ENCODE measurements around the gene MYO15B. TPM values are rescaled to one million over a fixed set of nuclear protein-coding genes. Genes with fewer than 3 reads are reported as not detected.

MYO15B gene
- total and polyA plus RNA-seq, 2 of the 13 experiments (the other 11 are each of a cell fraction or from before 2014, with no cell fraction given), result 2.8 to 8.1 TPM

DNA sequence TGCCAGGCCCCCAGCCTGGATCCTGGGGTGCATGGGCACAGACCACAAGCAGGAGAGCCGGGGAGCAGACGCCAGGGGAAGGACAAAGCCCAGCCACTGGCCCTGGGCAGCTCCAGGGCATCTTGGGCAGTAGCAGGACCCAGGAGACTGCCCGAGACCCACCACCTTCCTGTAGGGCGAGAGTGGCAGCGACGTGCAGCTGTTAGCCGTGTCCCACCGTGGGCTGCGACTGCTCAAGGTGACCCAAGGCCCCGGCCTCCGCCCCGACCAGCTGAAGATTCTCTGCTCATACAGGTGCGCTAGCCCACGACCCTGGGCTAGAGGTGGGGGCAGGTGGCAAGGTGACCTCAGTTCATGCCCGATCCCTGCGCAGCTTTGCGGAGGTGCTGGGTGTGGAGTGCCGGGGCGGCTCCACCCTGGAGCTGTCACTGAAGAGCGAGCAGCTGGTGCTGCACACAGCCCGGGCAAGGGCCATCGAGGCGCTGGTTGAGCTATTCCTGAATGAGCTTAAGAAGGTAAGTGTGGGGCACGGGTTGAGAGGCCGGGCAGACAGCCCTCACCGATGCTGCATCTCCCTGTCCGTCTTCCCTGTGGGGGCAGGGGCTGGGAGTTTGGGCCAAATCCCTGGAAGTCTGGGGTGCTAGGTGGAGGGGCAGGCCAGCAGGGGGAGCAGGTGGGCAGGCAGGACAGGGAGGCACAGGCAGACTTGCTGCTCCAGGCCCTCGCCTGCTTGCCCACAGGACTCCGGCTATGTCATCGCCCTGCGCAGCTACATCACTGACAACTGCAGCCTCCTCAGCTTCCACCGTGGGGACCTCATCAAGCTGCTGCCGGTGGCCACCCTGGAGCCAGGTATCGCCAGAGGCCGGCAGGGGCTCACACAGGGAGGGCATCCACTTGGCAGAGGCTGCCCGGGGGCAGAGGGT, 32.2 kb downstream of the MYO15B start (continued):
- TF ChIP-seq ZBTB42 (CRISPR knock-in tag; IDR thresholded peaks at IDR 0.05) (no peak), CENPT (CRISPR knock-in tag; IDR thresholded peaks at IDR 0.05; ENCODE audit: low read depth) (no peak), ZNF296 (CRISPR knock-in tag; conservative IDR thresholded peaks at IDR 0.05) (no peak), ZNF44 (CRISPR knock-in tag; IDR thresholded peaks at IDR 0.05) (no peak), ZNF709 (CRISPR knock-in tag; IDR thresholded peaks at IDR 0.05) (no peak), EED (CRISPR knock-in tag; IDR thresholded peaks at IDR 0.05) (peak; percentile 58; the same call in 1 of the 2 replicates), THAP11 (CRISPR knock-in tag; IDR thresholded peaks at IDR 0.05) (no peak), AGO2 (optimal IDR thresholded peaks at IDR 0.05; ENCODE audit: low read depth, low read length) (peak; percentile 33), ZNF530 (CRISPR knock-in tag; IDR thresholded peaks at IDR 0.05; ENCODE audit: low read depth) (no peak), KDM5A (IDR thresholded peaks at IDR 0.05; ENCODE audit: borderline replicate concordance, low read length) (no peak), RFXAP (CRISPR knock-in tag; IDR thresholded peaks at IDR 0.05; ENCODE audit: borderline replicate concordance) (peak; percentile 32; the same call in 1 of the 2 replicates), ZNF761 (CRISPR knock-in tag; conservative IDR thresholded peaks at IDR 0.05) (no peak), CHD4 (IDR thresholded peaks at IDR 0.05; ENCODE audit: borderline replicate concordance, low read length) (no peak), KDM3A (CRISPR knock-in tag; IDR thresholded peaks at IDR 0.05; ENCODE audit: low read depth) (no peak), NBN (conservative IDR thresholded peaks at IDR 0.05) (no peak)
- TF ChIP-seq, protein P1, sequence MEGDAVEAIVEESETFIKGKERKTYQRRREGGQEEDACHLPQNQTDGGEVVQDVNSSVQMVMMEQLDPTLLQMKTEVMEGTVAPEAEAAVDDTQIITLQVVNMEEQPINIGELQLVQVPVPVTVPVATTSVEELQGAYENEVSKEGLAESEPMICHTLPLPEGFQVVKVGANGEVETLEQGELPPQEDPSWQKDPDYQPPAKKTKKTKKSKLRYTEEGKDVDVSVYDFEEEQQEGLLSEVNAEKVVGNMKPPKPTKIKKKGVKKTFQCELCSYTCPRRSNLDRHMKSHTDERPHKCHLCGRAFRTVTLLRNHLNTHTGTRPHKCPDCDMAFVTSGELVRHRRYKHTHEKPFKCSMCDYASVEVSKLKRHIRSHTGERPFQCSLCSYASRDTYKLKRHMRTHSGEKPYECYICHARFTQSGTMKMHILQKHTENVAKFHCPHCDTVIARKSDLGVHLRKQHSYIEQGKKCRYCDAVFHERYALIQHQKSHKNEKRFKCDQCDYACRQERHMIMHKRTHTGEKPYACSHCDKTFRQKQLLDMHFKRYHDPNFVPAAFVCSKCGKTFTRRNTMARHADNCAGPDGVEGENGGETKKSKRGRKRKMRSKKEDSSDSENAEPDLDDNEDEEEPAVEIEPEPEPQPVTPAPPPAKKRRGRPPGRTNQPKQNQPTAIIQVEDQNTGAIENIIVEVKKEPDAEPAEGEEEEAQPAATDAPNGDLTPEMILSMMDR (CRISPR knock-in tag; IDR thresholded peaks at IDR 0.05), result peak; percentile 86
- TF ChIP-seq, protein P2, sequence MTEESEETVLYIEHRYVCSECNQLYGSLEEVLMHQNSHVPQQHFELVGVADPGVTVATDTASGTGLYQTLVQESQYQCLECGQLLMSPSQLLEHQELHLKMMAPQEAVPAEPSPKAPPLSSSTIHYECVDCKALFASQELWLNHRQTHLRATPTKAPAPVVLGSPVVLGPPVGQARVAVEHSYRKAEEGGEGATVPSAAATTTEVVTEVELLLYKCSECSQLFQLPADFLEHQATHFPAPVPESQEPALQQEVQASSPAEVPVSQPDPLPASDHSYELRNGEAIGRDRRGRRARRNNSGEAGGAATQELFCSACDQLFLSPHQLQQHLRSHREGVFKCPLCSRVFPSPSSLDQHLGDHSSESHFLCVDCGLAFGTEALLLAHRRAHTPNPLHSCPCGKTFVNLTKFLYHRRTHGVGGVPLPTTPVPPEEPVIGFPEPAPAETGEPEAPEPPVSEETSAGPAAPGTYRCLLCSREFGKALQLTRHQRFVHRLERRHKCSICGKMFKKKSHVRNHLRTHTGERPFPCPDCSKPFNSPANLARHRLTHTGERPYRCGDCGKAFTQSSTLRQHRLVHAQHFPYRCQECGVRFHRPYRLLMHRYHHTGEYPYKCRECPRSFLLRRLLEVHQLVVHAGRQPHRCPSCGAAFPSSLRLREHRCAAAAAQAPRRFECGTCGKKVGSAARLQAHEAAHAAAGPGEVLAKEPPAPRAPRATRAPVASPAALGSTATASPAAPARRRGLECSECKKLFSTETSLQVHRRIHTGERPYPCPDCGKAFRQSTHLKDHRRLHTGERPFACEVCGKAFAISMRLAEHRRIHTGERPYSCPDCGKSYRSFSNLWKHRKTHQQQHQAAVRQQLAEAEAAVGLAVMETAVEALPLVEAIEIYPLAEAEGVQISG (CRISPR knock-in tag; IDR thresholded peaks at IDR 0.05), result 0 out of 2 replicates have a peak, but pooled peaks have one; percentile 23
- TF ChIP-seq, protein P3, sequence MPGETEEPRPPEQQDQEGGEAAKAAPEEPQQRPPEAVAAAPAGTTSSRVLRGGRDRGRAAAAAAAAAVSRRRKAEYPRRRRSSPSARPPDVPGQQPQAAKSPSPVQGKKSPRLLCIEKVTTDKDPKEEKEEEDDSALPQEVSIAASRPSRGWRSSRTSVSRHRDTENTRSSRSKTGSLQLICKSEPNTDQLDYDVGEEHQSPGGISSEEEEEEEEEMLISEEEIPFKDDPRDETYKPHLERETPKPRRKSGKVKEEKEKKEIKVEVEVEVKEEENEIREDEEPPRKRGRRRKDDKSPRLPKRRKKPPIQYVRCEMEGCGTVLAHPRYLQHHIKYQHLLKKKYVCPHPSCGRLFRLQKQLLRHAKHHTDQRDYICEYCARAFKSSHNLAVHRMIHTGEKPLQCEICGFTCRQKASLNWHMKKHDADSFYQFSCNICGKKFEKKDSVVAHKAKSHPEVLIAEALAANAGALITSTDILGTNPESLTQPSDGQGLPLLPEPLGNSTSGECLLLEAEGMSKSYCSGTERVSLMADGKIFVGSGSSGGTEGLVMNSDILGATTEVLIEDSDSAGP (CRISPR knock-in tag; IDR thresholded peaks at IDR 0.05; ENCODE audit: borderline replicate concordance), result 0 out of 2 replicates have a peak, but pooled peaks have one; percentile 27
- TF ChIP-seq, protein P4, sequence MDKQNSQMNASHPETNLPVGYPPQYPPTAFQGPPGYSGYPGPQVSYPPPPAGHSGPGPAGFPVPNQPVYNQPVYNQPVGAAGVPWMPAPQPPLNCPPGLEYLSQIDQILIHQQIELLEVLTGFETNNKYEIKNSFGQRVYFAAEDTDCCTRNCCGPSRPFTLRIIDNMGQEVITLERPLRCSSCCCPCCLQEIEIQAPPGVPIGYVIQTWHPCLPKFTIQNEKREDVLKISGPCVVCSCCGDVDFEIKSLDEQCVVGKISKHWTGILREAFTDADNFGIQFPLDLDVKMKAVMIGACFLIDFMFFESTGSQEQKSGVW (CRISPR knock-in tag; IDR thresholded peaks at IDR 0.05; ENCODE audit: borderline replicate concordance), result no peak
- TF ChIP-seq, protein P5, sequence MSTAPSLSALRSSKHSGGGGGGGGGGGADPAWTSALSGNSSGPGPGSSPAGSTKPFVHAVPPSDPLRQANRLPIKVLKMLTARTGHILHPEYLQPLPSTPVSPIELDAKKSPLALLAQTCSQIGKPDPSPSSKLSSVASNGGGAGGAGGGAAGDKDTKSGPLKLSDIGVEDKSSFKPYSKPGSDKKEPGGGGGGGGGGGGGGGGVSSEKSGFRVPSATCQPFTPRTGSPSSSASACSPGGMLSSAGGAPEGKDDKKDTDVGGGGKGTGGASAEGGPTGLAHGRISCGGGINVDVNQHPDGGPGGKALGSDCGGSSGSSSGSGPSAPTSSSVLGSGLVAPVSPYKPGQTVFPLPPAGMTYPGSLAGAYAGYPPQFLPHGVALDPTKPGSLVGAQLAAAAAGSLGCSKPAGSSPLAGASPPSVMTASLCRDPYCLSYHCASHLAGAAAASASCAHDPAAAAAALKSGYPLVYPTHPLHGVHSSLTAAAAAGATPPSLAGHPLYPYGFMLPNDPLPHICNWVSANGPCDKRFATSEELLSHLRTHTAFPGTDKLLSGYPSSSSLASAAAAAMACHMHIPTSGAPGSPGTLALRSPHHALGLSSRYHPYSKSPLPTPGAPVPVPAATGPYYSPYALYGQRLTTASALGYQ (CRISPR knock-in tag; IDR thresholded peaks at IDR 0.05), result no peak

Measured in HepG2 (cell line).